Testis (tissue), 3 donors: ENCODE measurements around the gene RNASEH2A. TPM values are rescaled to one million over a fixed set of nuclear protein-coding genes. Genes with fewer than 3 reads are reported as not detected.

ENCODE experiments used
- DNase-seq: peaks from one replicate; pipeline ENCODE4 v3.0.0-alpha.2; 2019
- H3K27ac ChIP-seq, 2 donors: fragments of 200-600 bp; sonication (generic); one replicate each; pipeline ENCODE4 v1.5.1; 2019
- H3K27me3 ChIP-seq: fragments of 200-600 bp; sonication (generic); one replicate; pipeline ENCODE4 v1.5.1; 2019
- H3K36me3 ChIP-seq: fragments of 200-600 bp; sonication (generic); one replicate; pipeline ENCODE4 v1.5.1; 2017; ENCODE audit warnings: low read depth; ENCODE audit errors: missing control alignments
- H3K4me1 ChIP-seq: fragments of 200-600 bp; sonication (generic); one replicate; pipeline ENCODE4 v1.5.1; 2019
- H3K4me3 ChIP-seq, 2 donors: fragments of 200-600 bp; sonication (generic); one replicate each; pipeline ENCODE4 v1.5.1; 2017 to 2019
- H3K9me3 ChIP-seq: fragments of 200-600 bp; sonication (generic); one replicate; pipeline ENCODE4 v1.5.1; 2017
- POLR2A ChIP-seq: fragments of 450-650 bp; IDR thresholded peaks from one replicate; pipeline ENCODE4 v1.6.1; 2017; ENCODE audit warnings: antibody characterized with exemption, mild to moderate bottlenecking, moderate library complexity
- WGBS, 2 donors: methylation state at CpG; one replicate each; pipeline ENCODE4 v1.1.5; 2018; 5-methylcytosine and 5-hydroxymethylcytosine counted together
- intact Hi-C: fragments of 100-400 bp; cut with DNase I; formaldehyde crosslinking; loops from one replicate; pipeline ENCODE4 v1.15.1; 2023; ENCODE audit warnings: low total_unique reads
- polyA plus RNA-seq: library from polyadenylated mRNA; stranded (reverse); fragments of 350-450 nt; fragmentation: Illumina TruSeq; extraction: RNeasy Lipid Tissue Mini Kit (QIAGEN cat#74804); gene quantifications from one replicate; pipeline ENCODE4 v1.2.3, GENCODE V29; 2014; ENCODE audit warnings: low read depth, low replicate concordance; ENCODE audit not compliant: insufficient read depth
- total RNA-seq, 2 donors: library from RNA; depleted of rRNA; stranded (reverse); fragments of >200 nt; gene quantifications; one replicate each; pipeline ENCODE4 v1.2.3, GENCODE V29; 2016
- TF ChIP-seq, protein P1 (sequence below), 3 experiments: fragments of 450-650 bp in 2 of 3; fragments of 200-600 bp in 1 of 3; sonication (generic) in 1 of 3; IDR thresholded peaks; one replicate each; pipeline ENCODE4 v1.5.1; 2016 to 2019; ENCODE audit warnings: antibody characterized with exemption in 3 of 3, mild to moderate bottlenecking in 2 of 3, moderate library complexity in 1 of 3

The RNASEH2A gene
- total and polyA plus RNA-seq, 3 donors from 2014 or later, result 14.1 to 18.6 (median 15.7) TPM

DNA sequence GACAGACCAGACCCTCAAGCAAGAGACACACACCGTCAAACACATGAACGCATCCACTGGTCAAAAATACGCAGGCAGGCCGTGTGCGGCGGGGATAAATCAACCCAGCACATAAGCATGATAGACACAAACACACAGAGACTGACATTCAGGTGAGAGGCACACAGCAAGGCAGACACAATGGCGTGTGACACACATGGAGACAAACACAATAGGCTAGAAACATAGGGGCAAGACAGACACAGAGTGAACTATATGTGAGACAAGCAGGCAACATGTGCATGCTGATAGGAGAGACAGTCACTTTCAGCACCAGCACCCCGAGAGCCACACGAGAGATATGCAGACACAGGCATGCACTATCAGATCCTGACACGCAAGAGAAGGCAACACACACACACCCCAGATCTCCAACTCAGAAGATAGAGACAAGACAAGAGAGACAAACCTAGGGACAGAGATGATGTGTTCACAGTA is 22.0 kb upstream of the RNASEH2A start:
- Histone ChIP-seq H3K4me3 (no peak overlapping the region), H3K9me3 (no peaks in the 10 kb centered on the region), H3K27me3 (no peaks in the 10 kb centered on the region), H3K27ac (peak overlapping the region; percentile 82 to 98), H3K36me3 (no peaks in the 10 kb centered on the region), H3K4me1 (peaks cover 66% of the 10 kb centered on the region)
- DNase-seq, result no peak
- no peak for TF ChIP-seq POLR2A
- 43 to 52% methylated on average over 10 of the region's 10 CpGs for WGBS, 2 donors
- intact Hi-C loops, result no loop called here

DNA sequence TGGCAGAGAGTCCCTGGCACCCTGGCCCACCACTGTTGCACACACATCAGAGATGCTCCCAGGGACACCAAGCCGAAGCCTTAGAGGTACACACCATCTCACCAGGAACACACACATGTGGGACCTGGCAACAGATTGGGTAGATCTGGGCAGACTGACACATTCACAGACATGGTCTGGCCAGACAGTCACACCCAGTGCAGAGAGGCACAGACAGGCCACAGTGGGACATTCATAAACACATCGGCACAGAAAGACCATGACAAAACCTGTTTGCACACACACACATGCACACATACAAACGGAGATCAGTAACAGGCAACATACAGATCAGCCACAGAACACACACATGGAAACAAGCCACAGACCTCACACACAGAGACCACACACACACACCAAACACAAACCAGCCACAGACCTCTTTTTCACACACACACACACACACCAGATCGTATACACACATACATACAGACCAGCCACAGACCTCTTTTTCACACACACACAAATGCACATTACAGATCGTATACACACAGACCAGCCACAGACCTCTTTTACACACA is 21.4 kb upstream of the RNASEH2A start:
- no peak for DNase-seq
- H3K36me3 ChIP-seq, result no peaks in the 10 kb centered on the region
- intact Hi-C loops, result no loop called here
- H3K4me1 ChIP-seq, result peaks cover 61% of the 10 kb centered on the region
- no peak overlapping the region for H3K4me3 ChIP-seq
- H3K9me3 ChIP-seq, result no peaks in the 10 kb centered on the region
- peak overlapping the region; percentile 93 to 98 for H3K27ac ChIP-seq
- TF ChIP-seq POLR2A, result no peak
- TF ChIP-seq, protein P1, sequence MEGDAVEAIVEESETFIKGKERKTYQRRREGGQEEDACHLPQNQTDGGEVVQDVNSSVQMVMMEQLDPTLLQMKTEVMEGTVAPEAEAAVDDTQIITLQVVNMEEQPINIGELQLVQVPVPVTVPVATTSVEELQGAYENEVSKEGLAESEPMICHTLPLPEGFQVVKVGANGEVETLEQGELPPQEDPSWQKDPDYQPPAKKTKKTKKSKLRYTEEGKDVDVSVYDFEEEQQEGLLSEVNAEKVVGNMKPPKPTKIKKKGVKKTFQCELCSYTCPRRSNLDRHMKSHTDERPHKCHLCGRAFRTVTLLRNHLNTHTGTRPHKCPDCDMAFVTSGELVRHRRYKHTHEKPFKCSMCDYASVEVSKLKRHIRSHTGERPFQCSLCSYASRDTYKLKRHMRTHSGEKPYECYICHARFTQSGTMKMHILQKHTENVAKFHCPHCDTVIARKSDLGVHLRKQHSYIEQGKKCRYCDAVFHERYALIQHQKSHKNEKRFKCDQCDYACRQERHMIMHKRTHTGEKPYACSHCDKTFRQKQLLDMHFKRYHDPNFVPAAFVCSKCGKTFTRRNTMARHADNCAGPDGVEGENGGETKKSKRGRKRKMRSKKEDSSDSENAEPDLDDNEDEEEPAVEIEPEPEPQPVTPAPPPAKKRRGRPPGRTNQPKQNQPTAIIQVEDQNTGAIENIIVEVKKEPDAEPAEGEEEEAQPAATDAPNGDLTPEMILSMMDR (IDR thresholded peaks at IDR 0.05), result no peak
- no peaks in the 10 kb centered on the region for H3K27me3 ChIP-seq
- 51 to 57% methylated on average over 4 to 5 of the region's 5 CpGs for WGBS, 2 donors

DNA sequence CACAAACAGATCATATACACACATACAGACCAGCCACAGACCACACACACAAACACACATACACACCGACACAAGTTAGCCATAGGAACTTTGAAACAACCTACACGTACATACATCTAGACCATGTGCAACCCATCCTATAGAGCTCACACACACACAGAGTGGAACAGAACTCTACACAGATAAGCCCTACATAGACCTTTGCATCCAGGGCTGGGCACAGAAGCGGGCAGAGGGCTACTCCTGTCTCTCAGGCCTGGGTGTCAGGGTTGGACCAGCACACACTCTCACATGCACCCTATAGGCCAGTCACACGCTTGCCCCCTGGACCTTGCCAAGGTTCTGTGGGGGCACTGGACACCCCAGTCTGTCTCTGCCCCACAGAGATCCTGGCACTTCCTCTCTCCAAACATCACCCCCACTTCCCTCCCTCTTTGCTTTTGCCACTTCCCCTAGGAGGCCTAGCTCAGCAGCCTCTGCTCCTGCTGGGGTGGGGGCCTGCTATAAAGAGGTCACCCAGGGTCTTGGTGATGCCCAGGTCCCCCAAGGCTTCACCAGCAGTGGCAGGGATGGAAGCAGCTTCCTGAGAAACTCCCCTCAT is 20.9 kb upstream of the RNASEH2A start:
- no peak overlapping the region for H3K4me3 ChIP-seq

DNA sequence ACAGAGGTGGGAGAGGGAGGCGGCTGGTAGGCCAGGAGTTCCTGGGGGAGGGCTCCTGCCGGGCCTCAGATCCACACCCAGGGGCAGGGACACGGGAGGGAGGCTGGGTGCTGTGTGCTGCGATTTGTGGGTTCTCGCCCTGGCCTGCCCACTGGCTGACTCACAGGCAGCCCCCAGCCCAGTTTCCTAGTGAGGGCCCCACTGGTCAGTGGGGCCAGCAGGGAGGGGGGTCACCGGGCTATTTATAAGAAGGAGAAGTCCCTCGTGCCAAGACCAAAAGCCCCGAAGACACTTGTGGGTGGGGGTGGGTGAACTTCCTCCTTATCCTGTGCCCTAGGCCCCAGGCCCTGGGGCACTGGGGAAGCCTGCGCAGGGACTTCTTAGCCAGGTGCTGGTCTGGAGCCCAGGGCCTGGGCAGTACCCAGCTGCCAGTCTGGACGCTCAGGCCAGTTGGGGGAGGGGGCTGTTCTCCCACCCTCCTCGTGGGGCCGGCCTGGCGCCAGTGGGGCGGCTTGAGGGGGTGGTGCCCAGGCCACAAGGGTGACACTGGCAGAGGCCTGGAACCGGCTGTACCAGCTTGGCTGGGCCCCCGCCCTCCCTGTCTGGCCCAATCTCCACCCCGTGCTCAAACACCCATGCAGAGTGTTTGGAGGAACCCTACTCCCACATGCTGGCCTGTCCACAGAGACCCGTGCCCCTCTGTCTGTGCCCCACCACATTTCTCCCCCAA is 20.1 kb upstream of the RNASEH2A start:
- no peak for TF ChIP-seq POLR2A
- TF ChIP-seq, protein P1 (IDR thresholded peaks at IDR 0.05), result no peak
- peak overlapping the region; percentile 93 to 98 for H3K27ac ChIP-seq
- WGBS, 2 donors, result 49 to 62% methylated on average over 5 to 17 of the region's 18 CpGs
- H3K27me3 ChIP-seq, result no peaks in the 10 kb centered on the region
- intact Hi-C loops, result no loop called here
- peak; percentile 64 for DNase-seq
- peaks cover 68% of the 10 kb centered on the region for H3K4me1 ChIP-seq
- H3K9me3 ChIP-seq, result no peaks in the 10 kb centered on the region
- H3K36me3 ChIP-seq, result no peaks in the 10 kb centered on the region
- H3K4me3 ChIP-seq, result no peak overlapping the region

More for the DNA sequence above, 20.9 kb upstream of the RNASEH2A start:
- TF ChIP-seq, protein P1 (IDR thresholded peaks at IDR 0.05), result no peak
- TF ChIP-seq POLR2A, result no peak
- WGBS, 2 donors, result 70 to 83% methylated on average over 3 to 4 of the region's 4 CpGs
- DNase-seq, result peak; percentile 23
- Histone ChIP-seq H3K27me3 (no peaks in the 10 kb centered on the region), H3K4me1 (peaks cover 61% of the 10 kb centered on the region), H3K36me3 (no peaks in the 10 kb centered on the region), H3K9me3 (no peaks in the 10 kb centered on the region), H3K27ac (peak overlapping the region; percentile 93 to 98)
- intact Hi-C loops, result no loop called here

DNA sequence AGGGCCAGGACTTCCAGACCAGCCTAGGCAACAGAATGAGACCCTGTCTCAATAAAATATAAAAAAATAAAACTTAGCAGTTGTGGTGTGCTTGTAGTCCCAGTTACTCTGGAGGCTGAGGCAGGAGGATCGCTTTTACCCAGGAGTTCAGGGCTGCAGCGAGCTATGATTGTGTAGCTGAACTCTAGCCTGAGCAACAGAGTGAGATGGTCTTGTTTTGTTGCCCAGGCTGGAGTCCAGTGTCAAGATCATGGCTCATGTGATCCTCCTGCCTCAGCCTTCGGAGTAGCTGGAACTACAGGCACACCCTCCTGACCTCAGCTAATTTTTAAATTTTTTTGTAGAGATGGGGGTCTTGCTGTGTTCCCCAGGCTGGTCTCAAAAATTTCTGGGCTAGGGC is 19.4 kb upstream of the RNASEH2A start:
- Histone ChIP-seq H3K4me1 (peaks cover 68% of the 10 kb centered on the region), H3K9me3 (no peaks in the 10 kb centered on the region), H3K27ac (peak overlapping the region; percentile 93 to 98), H3K4me3 (no peak overlapping the region), H3K36me3 (no peaks in the 10 kb centered on the region), H3K27me3 (no peaks in the 10 kb centered on the region)
- TF ChIP-seq, protein P1 (IDR thresholded peaks at IDR 0.05), result no peak
- TF ChIP-seq POLR2A, result no peak
- DNase-seq, result peak; percentile 44
- WGBS, 2 donors, result 70 to 74% methylated on average over 3 of the region's 3 CpGs
- intact Hi-C loops, result no loop called here
